Coronary artery (tissue), 2 donors: Measurements from ENCODE around the gene MYL10.
A peak's percentile ranks its signal among the peaks of the same experiment; 100 is the strongest.

Experiments
- DNase-seq: peaks from one replicate; pipeline ENCODE4 v3.0.0-alpha.2; 2017; ENCODE audit warnings: low spot score
- H3K27ac ChIP-seq, 2 donors: fragments of 200-600 bp; sonication (generic); one replicate each; pipeline ENCODE4 v1.5.1; 2016 to 2019
- H3K4me3 ChIP-seq: fragments of 200-600 bp; sonication (generic); 2 replicates; pipeline ENCODE4 v1.5.1; 2016; ENCODE audit warnings: mild to moderate bottlenecking, moderate library complexity
- TF ChIP-seq, protein P1 (sequence below): fragments of 200-600 bp; sonication (generic); IDR thresholded peaks from one replicate; pipeline ENCODE4 v1.5.1; 2019; ENCODE audit warnings: antibody characterized with exemption

Gene MYL10

DNA sequence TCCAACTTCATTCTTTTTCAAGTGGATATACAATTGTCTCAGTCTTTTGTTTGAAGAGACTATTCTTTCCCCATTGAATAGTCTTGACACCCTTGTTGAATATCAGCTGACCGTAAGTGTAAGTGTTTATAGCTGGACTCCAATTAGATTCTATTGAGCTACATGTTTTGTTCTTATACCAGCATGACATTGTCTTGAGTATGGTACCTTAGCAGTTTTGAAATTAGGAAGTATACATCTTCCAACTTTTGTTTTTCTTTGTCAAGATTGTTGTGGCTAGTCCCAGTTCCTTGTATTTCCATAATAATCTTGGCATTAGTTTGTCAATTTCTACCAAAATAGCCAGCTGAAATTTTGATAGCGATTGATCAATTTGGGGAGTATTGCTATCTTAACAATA is 56.9 kb downstream of the MYL10 start:
- H3K4me3 ChIP-seq = no peak overlapping the region
- H3K27ac ChIP-seq = no peak overlapping the region
- DNase-seq = no peak
- TF ChIP-seq, protein P1, sequence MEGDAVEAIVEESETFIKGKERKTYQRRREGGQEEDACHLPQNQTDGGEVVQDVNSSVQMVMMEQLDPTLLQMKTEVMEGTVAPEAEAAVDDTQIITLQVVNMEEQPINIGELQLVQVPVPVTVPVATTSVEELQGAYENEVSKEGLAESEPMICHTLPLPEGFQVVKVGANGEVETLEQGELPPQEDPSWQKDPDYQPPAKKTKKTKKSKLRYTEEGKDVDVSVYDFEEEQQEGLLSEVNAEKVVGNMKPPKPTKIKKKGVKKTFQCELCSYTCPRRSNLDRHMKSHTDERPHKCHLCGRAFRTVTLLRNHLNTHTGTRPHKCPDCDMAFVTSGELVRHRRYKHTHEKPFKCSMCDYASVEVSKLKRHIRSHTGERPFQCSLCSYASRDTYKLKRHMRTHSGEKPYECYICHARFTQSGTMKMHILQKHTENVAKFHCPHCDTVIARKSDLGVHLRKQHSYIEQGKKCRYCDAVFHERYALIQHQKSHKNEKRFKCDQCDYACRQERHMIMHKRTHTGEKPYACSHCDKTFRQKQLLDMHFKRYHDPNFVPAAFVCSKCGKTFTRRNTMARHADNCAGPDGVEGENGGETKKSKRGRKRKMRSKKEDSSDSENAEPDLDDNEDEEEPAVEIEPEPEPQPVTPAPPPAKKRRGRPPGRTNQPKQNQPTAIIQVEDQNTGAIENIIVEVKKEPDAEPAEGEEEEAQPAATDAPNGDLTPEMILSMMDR = no peak

DNA sequence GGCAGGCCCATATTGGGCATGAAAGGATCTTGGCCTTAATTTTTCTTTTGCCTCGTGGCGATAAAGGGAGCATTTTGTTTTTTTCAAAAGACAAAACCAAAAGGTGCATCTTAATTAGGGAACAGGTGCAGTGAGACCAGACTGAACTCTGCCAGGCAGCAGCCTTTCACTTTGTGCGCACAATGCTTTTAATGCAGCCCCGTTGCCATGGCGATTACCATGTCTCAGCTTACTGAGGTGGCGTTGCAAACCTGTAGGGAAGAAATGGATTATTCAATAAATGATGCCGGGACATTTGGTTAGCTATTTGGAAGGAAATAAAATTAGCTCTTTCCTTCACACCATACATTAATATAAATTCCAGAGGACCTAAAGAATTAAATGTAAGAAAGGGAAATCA is 61.9 kb downstream of the MYL10 start:
- TF ChIP-seq, protein P1 = no peak
- Histone ChIP-seq H3K27ac (no peak overlapping the region), H3K4me3 (no peak overlapping the region)
- DNase-seq = no peak

DNA sequence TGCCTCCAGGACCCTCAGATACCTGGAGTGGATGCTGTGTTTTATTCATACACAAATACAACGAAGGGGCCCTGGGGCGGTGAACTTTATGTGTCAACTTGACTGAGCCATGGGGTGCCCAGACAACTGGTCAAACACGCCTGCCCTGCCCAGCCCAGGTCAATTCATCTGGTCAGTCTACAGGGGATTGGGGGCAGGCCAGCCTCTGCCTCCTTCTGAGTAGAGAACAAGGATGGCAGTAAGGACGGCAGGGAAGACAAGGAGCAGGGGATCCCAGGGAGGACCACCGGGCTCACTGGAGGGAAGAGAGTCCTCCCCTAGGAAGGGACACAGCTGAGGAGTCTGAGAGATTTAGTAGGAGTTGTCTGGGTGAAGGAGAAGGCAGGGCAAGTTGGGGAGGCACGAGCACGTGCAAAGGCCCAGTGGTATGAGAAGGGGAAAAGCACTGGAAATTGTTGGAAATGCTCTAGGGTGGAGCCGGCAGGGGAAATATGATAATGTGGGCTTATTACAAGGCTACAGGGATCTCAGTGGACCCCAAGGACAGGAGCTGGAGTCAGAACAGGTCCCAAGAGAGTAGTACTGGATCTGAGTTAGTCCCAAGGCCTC is 63.4 kb downstream of the MYL10 start:
- Histone ChIP-seq H3K4me3 (no peak overlapping the region), H3K27ac (no peak overlapping the region)
- DNase-seq = peak; percentile 36
- TF ChIP-seq, protein P1 = no peak

DNA sequence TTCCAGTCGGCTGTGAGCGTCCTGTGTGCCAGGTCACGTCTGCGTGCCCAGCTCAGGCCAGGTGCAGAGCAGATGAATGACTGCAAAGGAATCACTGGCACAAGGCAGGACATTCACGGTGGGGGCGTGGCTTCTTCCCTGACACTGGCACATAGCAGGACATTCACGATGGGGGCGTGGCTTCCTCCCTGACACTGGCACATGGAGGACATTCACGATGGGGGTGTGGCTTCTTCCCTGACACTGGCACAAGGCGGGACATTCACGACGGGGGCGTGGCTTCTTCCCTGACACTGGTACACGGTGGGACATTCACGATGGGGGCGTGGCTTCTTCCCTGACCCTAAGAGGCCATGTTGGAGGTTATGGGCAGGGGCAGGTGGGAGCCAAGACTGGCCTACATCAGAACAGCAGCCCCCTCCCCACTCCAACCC is 64.3 kb downstream of the MYL10 start:
- H3K4me3 ChIP-seq = no peak overlapping the region
- H3K27ac ChIP-seq = no peak overlapping the region
- DNase-seq = peak; percentile 60
- TF ChIP-seq, protein P1 = no peak

DNA sequence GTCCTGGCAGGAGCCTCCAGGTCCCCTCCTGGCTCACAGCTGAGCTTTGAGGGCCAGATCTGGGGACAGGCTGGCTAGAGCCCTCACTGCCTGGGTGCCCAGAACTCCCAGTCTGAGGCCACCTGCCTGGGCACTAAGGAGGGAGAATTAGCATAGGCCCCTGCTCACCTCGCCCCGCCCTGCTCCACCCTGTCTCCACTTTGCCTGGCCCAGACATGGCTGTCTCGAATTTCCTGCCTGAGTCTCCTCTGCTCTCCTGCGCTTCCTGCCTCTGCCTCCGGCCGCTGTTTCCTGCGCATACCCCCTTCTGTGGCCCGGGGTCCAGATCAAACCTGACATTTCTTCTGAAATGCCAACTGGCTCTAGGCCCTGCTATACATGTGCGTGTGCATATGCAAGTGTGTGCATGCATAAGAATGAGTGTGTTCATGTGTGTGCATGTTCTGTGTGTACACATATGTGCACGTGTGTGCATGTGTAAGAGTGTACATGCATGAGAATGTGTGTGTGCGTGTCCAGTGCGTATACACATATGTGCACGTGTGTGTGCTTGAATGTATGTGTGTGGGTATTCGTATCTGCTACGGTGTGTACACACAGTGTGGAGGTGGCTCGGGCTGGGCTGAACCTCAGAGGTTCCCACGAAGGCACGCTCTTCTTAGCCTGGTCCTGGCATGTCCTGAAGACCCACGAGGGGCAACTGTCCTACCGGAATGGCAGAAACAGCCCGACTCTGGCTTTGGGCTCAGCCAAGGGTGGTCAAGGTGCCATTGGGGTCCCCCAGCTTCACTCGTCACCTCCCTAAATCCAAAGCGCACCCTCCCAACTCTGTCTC is 64.9 kb downstream of the MYL10 start:
- TF ChIP-seq, protein P1 = no peak
- no peak overlapping the region for H3K27ac ChIP-seq
- DNase-seq = no peak
- no peak overlapping the region for H3K4me3 ChIP-seq
